Stimulated activated CD4-positive, alpha-beta T cell treated with anti-CD3 and anti-CD28 coated beads, Interleukin-2, amount 100 ng/mL, for 4 hours (primary cell): Measurements from ENCODE around the gene SCN2A.

Source experiments
- DNase-seq: peaks from one replicate; pipeline ENCODE4 v3.0.0-alpha.2; 2020; ENCODE audit warnings: low read depth

SCN2A gene

GRCh38 chr2:165239230-165239629, at the start of gene SCN2A:
SCN2A (plus strand) TSS chr2:165239414; CDS start chr2:165295824, 56,410 bp downstream.
- no peak for DNase-seq

DNA sequence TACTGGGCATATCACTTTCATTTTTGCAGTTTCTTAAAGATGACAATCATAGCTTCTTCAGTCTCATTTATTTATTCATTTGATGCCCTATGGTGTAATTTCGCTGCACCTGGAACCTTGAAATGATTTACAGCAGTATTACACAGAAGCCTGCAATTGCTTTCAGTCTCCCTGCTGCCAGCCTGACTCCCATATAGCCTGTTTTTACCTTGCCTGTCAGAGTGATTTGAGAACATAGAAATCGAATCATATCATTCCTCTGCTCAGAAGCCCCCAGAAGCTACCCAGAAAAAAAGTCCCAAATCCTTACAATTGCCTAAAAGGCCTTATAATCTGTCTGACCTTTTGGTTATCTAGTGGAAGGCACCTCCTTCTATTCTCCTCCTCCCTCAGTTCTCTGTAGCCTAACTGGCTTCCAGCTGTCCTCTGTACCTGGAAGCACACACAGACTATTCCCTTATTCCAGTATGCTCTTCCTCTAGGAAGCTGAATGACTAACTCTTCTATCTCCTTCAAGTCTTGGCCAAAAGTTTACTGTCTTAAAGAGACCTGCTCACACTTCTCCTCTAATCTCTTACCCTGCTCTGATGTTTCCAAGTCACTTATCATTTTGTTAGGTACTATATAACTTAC, 48.0 kb upstream of the SCN2A start:
- no peak for DNase-seq

DNA sequence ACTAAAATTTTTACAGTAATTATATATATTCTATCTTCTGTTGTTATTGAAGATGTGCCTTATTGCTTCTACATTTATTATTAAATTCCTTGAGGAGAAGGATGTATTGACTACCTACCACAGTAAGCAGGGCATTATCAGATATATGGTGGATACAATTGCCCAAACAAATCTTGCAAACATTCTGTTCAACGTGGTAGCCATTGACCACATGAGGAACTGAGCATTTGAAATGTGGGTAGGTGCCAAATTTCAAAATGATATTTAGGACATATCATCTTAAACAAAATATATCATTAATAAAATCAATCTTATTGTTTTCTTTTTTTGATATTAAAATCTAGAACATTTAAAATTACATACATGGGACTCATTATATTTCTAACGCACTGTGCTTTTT, 46.5 kb upstream of the SCN2A start:
- no peak for DNase-seq

DNA sequence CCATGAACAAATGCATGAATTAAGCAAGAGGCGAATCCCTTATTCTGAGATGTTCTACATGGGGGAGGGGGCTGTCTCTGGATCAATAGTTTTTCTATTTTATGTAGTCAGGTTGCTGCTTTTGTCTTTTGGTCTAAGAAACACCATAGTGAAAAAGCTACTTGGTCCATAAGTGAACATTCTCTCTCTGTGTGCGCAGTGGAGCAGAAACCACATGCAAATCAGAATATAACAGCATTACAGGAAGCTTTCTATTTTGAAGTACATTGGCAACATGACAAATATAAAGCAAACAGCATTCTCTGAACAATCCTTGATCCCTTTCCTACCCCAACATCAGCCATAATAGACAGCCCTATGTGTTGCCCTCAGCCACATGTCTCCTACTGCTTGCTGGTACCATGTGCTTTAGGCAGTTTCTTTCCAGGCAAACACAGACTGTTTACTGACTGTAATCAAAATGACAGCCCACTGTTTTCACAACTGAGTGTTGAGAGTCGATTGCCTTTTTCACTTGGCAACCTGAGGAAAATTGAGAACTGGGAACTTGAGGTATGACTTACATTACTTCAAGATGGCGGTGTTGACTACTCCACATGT, 45.9 kb upstream of the SCN2A start:
- no peak for DNase-seq

GRCh38 chr2:165196411-165196810, 42.8 kb upstream of the SCN2A start:
- no peak for DNase-seq

- DNase-seq = no peak
Observed at GRCh38 chr2:165197346-165197745, 41.9 kb upstream of the SCN2A start.

GRCh38 chr2:165198181-165198580, 41.0 kb upstream of the SCN2A start:
- no peak for DNase-seq

- DNase-seq = no peak
Observed at GRCh38 chr2:165202239-165202638, 37.0 kb upstream of the SCN2A start.

DNA sequence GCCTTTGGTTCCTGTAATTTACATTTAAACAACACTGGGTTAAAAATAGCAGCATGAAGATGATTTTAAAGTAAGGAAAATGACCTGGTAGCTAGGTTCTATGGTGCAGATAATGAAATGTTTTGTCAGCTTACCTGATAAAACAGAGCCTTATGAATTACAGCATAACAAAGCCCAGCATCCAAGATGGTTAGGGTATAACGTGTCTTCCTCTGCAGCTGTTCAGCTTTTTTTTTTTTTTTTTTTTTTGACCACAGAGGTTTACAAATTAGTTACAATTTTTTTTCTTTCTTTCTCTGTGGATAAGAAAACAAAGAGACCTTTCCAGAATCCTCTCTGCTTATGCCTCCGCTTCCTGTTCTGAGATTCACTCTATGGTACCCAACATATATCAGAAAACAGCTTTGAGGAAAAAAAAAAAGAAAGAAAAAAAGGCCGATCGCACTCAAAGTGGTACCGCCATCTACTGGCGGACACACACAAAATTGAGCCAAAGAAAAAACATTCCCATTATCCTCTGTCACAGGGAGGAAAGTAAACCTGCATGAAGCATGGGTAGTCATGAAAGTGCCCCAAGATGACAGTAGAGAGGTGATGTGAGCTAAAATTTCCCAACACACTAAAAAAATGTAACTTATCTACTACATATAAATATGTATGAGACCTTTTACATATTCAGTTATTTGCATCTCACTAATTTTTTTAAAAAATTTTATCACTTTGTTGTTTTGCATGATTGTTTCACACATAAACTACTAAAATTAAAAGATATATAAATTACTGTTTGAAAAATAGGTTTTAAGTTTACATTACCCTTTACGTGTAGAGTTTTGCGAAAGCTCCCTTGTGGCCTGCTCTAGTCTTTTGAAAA, 35.3 kb upstream of the SCN2A start, which contains the start of gene SCN3A:
Gene SCN3A (minus strand): TSS at position 362 of the 871 bp plus-strand sequence. CDS start 27,656 bp downstream, outside the sequence.
- DNase-seq = no peak

DNA sequence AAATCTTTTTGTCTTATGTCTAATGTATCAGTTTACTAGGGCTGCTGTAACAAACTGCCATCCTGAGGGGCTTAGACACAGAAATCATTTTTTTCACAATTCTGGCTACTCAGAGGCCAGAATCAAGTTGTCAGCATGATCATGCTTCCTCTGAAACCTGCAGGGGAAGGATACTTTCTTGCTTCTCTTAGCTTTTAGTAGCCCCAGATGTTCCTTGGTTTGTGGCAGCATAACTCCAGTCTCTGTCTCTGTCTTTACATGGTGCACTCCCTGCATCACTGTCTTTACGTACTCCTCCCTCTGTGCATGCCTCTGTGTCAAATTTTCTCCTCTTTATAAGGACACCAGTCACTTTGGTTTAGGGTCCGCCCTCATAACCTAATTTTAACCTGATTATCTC, 33.3 kb upstream of the SCN2A start:
- DNase-seq = no peak

DNA sequence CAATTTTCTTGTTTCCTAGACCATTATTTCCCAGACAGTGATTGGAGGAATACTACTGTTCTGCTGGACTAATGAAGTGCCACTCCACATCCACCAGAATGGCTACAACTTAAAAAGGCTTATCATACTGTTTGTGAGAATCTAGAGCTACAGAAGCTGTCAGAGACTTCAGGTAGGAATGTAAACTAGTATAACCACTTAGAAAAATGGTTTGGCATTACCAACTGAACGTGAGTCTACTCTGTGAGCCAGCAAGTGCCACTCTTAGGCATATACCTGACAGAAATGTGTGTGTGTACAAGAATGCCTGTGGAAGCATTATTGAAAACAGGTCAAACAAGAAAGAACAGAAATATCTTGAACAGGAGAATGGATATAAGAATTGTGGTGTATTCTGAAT, 31.1 kb upstream of the SCN2A start:
- no peak for DNase-seq

DNA sequence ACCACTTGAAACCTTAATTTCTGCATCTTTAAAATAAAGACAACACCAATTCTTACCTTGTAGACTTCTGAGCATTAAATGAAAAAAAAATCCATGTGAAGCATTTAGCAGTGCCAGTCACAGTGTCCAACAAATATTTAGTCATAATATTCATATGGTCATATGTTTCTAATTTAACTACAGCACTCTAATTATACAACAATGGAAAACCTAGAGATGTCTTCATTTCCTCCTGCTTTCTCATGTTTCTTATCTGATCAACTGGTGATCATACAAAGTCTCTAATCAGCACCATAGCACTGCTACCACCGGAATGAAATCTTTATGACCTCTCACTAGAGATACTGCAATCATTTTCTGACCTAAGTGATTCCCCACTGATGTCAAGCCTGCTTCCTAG, 25.1 kb upstream of the SCN2A start:
- DNase-seq = no peak

DNA sequence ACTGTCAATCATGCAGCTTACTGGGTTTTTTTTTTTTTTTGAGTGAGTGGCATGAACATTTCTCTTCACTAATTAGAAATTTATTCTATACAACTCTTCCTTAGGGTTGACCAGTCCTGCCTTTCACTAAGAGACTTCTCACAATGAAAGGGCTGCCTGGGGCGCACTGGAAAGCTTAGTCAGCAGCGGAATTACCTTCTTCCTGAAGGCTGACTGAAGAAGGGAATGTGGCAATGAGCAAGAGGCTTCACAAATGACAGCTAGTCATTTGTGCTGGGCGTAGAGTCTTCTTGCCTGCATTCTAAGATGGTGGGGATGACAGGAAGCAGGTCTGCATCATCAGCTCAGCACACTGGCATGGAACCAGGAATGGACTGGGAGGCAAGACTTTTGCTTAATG, 19.7 kb upstream of the SCN2A start:
- no peak for DNase-seq

GRCh38 chr2:165224941-165225340, 14.3 kb upstream of the SCN2A start:
- DNase-seq = no peak

DNA sequence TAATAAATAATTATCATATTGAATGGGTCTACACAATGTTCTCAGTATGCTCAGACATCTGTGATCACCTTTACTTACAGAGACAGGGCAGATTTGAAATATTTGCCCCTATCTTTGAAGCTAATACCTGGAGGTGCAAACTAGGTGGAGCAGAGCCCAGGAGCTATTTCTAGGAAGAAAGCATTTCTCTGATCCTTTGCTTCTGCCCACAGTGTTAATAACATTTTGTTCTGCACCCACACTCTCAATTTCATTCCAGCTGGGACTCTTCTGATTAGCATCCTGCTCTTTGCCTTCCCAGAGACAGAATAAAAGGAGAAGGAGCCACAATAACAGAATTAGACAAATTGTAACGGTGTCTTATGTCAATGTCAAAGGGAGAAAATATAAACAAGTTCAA, 11.6 kb upstream of the SCN2A start:
- no peak for DNase-seq

DNA sequence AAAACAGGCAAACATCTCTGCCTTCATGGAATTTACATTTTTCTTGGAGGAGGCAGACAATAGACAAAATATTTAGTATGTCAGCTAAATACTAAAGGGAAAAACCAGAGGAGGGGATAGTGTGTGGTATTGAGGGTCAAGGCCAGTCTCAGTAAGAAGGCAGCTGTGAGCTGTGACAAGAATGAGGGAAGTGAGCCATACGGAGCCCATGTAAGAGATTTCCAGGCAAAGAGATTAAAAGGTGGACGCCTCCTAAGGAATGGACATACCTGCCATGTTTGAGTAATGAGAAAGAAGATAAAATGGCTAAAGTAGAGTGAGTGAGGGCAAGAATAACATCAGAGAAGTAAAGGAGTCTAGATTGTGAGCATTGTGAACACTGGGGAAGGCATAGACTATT, 2.2 kb upstream of the SCN2A start:
- no peak for DNase-seq

GRCh38 chr2:165238295-165238694, 919 bp upstream of the SCN2A start:
- no peak for DNase-seq

DNA sequence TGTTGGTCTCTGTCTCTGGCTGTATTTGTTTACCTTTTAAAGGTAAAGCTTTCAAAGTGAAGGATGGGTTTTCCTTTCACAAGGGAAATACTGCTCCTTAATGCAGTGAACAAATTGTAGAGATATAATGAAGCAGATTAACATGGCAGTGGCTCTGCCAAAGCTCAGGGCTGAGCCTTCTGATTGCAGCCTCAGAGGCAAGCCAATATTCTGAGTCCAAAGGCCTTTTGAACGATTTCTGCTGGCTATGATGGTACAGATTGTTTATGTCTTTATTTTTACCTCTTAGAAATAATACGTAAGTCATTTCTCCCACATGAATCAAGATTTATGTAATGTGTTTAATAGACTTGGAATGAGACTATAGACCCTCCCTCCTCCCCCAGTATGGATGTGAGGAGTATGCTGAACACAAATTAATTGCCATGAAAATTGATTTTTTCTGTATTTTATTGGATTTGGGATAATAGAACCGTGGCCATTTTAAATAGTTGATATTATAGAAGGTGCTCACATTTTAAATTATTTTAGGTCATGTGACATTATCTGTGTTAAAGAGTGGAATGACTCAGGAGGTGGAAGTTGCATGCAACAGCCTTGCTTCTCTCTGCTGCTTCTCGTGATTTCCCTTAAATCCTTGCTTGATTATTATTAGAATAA, 772 bp downstream of the SCN2A start:
- no peak for DNase-seq

- no peak for DNase-seq
Observed at GRCh38 chr2:165240916-165241315, 1.7 kb downstream of the SCN2A start.

DNA sequence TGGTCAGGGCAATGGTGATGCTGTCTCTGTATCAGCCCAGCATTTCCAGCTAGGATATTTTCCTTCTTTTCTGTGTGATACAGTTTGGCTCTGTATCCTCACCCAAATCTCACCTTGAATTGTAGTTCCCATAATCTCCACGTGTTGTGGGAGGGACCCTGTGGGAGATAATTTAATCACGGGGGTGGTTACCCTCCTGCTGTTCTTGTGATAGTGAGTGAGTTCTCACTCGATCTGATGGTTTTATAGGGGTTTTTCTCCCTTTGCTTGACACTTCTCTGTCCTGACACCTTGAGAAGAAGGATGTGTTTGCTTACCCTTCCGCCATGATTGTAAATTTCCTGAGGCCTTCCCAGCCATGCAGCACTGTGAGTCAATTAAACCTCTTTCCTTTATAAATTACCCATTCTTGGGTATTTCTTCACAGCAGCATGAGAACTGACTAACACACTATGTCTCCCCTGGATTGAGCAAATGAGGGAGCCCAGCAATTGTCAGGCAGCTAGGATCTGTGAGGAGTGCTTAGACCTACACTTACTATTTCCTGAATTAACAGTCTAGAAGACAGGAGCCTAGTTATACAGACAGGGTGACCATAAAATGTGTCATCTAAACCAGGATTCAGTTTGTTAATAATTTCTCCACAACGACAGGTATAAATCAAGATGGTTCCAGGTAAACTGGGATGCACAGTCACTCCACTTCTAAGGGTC, 6.0 kb downstream of the SCN2A start:
- DNase-seq = no peak

GRCh38 chr2:165248238-165248637, 9.0 kb downstream of the SCN2A start:
- no peak for DNase-seq

GRCh38 chr2:165251366-165251765, 12.2 kb downstream of the SCN2A start:
- no peak for DNase-seq
